ENCODE results near the gene PON2. TPM values are rescaled to one million over a fixed set of nuclear protein-coding genes. Genes with fewer than 3 reads are reported as not detected.
A peak's percentile ranks its signal among the peaks of the same experiment; 100 is the strongest.

The PON2 gene
- total and polyA plus RNA-seq, 2 of the 13 experiments (the other 11 are each of a cell fraction or from before 2014, with no cell fraction given): 202 to 217 TPM

DNA sequence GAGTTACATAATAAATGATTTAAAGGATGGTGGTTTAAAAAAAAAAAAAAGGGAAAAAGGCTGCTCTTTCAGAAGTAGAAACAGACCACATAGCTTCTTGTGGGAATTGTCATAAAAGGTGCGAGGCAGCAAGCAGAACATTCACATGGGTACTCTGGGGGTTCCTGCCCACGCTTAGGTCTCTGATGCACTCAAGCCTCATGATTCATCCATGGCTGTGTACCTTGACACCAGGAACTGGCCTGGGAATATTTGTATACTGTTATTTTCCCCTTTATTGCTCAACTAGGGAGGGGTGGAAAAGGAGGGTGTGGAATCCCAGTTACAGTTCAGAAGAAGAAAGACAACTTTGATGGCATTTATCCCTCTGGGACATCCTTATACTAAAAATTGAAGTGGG lies 4.0 kb downstream of the PON2 start (continued):
- TF ChIP-seq, protein P1, sequence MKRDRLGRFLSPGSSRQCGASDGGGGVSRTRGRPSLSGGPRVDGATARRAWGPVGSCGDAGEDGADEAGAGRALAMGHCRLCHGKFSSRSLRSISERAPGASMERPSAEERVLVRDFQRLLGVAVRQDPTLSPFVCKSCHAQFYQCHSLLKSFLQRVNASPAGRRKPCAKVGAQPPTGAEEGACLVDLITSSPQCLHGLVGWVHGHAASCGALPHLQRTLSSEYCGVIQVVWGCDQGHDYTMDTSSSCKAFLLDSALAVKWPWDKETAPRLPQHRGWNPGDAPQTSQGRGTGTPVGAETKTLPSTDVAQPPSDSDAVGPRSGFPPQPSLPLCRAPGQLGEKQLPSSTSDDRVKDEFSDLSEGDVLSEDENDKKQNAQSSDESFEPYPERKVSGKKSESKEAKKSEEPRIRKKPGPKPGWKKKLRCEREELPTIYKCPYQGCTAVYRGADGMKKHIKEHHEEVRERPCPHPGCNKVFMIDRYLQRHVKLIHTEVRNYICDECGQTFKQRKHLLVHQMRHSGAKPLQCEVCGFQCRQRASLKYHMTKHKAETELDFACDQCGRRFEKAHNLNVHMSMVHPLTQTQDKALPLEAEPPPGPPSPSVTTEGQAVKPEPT (CRISPR knock-in tag; IDR thresholded peaks at IDR 0.05; ENCODE audit: low read depth): no peak
- TF ChIP-seq SP5 (CRISPR knock-in tag; IDR thresholded peaks at IDR 0.05; ENCODE audit: borderline replicate concordance, low read depth) (peak; percentile 46; the same call in 1 of the 2 replicates), FOXK1 (CRISPR knock-in tag; IDR thresholded peaks at IDR 0.05; ENCODE audit: borderline replicate concordance, low read depth) (peak; percentile 46; the same call in 1 of the 2 replicates), FOSL2 (CRISPR knock-in tag; IDR thresholded peaks at IDR 0.05) (peak; percentile 97), CREB1 (IDR thresholded peaks at IDR 0.05) (no peak), CREB1 (CRISPR knock-in tag; IDR thresholded peaks at IDR 0.05) (peak; percentile 28; the same call in 1 of the 2 replicates), THYN1 (CRISPR knock-in tag; IDR thresholded peaks at IDR 0.05; ENCODE audit: borderline replicate concordance, low read depth) (no peak), FOXJ3 (CRISPR knock-in tag; IDR thresholded peaks at IDR 0.05; ENCODE audit: borderline replicate concordance) (0 out of 2 replicates have a peak, but pooled peaks have one; percentile 11), SALL2 (CRISPR knock-in tag; IDR thresholded peaks at IDR 0.05) (no peak), ZNF703 (CRISPR knock-in tag; IDR thresholded peaks at IDR 0.05; ENCODE audit: borderline replicate concordance) (no peak), ETV5 (CRISPR knock-in tag; IDR thresholded peaks at IDR 0.05; ENCODE audit: borderline replicate concordance) (peak; percentile 50; the same call in 1 of the 2 replicates), PAWR (CRISPR knock-in tag; IDR thresholded peaks at IDR 0.05; ENCODE audit: borderline replicate concordance) (no peak), NFYC (CRISPR knock-in tag; IDR thresholded peaks at IDR 0.05) (no peak), BRD4 (CRISPR knock-in tag; IDR thresholded peaks at IDR 0.05) (no peak), TBP (CRISPR knock-in tag; IDR thresholded peaks at IDR 0.05) (no peak), ISX (CRISPR knock-in tag; conservative IDR thresholded peaks at IDR 0.05) (no peak)
- TF ChIP-seq, protein P2, sequence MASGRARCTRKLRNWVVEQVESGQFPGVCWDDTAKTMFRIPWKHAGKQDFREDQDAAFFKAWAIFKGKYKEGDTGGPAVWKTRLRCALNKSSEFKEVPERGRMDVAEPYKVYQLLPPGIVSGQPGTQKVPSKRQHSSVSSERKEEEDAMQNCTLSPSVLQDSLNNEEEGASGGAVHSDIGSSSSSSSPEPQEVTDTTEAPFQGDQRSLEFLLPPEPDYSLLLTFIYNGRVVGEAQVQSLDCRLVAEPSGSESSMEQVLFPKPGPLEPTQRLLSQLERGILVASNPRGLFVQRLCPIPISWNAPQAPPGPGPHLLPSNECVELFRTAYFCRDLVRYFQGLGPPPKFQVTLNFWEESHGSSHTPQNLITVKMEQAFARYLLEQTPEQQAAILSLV (CRISPR knock-in tag; IDR thresholded peaks at IDR 0.05; ENCODE audit: borderline replicate concordance): no peak
- TF ChIP-seq, protein P3, sequence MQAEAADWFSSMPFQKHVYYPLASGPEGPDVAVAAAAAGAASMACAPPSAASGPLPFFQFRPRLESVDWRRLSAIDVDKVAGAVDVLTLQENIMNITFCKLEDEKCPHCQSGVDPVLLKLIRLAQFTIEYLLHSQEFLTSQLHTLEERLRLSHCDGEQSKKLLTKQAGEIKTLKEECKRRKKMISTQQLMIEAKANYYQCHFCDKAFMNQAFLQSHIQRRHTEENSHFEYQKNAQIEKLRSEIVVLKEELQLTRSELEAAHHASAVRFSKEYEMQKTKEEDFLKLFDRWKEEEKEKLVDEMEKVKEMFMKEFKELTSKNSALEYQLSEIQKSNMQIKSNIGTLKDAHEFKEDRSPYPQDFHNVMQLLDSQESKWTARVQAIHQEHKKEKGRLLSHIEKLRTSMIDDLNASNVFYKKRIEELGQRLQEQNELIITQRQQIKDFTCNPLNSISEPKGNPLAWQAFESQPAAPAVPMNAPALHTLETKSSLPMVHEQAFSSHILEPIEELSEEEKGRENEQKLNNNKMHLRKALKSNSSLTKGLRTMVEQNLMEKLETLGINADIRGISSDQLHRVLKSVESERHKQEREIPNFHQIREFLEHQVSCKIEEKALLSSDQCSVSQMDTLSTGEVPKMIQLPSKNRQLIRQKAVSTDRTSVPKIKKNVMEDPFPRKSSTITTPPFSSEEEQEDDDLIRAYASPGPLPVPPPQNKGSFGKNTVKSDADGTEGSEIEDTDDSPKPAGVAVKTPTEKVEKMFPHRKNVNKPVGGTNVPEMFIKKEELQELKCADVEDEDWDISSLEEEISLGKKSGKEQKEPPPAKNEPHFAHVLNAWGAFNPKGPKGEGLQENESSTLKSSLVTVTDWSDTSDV (CRISPR knock-in tag; IDR thresholded peaks at IDR 0.05): no peak
- TF ChIP-seq, protein P4, sequence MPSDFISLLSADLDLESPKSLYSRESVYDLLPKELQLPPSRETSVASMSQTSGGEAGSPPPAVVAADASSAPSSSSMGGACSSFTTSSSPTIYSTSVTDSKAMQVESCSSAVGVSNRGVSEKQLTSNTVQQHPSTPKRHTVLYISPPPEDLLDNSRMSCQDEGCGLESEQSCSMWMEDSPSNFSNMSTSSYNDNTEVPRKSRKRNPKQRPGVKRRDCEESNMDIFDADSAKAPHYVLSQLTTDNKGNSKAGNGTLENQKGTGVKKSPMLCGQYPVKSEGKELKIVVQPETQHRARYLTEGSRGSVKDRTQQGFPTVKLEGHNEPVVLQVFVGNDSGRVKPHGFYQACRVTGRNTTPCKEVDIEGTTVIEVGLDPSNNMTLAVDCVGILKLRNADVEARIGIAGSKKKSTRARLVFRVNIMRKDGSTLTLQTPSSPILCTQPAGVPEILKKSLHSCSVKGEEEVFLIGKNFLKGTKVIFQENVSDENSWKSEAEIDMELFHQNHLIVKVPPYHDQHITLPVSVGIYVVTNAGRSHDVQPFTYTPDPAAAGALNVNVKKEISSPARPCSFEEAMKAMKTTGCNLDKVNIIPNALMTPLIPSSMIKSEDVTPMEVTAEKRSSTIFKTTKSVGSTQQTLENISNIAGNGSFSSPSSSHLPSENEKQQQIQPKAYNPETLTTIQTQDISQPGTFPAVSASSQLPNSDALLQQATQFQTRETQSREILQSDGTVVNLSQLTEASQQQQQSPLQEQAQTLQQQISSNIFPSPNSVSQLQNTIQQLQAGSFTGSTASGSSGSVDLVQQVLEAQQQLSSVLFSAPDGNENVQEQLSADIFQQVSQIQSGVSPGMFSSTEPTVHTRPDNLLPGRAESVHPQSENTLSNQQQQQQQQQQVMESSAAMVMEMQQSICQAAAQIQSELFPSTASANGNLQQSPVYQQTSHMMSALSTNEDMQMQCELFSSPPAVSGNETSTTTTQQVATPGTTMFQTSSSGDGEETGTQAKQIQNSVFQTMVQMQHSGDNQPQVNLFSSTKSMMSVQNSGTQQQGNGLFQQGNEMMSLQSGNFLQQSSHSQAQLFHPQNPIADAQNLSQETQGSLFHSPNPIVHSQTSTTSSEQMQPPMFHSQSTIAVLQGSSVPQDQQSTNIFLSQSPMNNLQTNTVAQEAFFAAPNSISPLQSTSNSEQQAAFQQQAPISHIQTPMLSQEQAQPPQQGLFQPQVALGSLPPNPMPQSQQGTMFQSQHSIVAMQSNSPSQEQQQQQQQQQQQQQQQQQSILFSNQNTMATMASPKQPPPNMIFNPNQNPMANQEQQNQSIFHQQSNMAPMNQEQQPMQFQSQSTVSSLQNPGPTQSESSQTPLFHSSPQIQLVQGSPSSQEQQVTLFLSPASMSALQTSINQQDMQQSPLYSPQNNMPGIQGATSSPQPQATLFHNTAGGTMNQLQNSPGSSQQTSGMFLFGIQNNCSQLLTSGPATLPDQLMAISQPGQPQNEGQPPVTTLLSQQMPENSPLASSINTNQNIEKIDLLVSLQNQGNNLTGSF (CRISPR knock-in tag; IDR thresholded peaks at IDR 0.05): no peak

All from HepG2 (cell line).